ENCODE results near the gene FMO2.

DNA sequence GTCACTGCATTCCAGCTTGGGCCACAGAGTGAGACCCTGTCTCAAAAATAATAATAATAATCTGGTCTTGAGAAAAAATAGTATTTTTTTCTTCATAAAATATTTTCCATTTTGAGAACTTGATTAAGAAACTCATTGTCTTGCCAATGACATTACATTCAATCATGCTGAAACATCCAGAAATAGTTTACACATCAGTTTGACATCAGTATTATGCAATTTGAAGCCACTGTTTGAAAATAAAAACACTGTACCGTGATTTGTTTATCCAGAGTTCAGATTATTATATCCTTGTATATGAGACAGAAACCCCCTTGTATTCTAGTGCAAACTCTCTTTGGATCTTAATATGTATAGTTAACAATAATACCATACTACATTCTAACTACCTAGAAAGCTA, 6.9 kb downstream of the FMO2 start:
- no peak for TF ChIP-seq POLR2AphosphoS5 (IDR thresholded peaks at IDR 0.05; ENCODE audit: low read depth, low read length)
- no peak for TF ChIP-seq TAF1 (IDR thresholded peaks at IDR 0.05; ENCODE audit: borderline replicate concordance, low read depth, low read length)
- TF ChIP-seq POLR2A (IDR thresholded peaks at IDR 0.05; ENCODE audit: low read depth, low read length), result no peak
